ENCODE data around the gene EMP2. TPM values are rescaled to one million over a fixed set of nuclear protein-coding genes. Genes with fewer than 3 reads are reported as not detected.
"Not testable (repeated sequence)": the region's sequence is repeated elsewhere in the genome, so short reads cannot be mapped to it uniquely, and the experiment has no call there.

EMP2 gene
- total and polyA plus RNA-seq, 4 donors = 74.3 to 286 (median 117) TPM

GRCh38 chr16:10561001-10561400, 19.4 kb downstream of the EMP2 start:
- H3K4me3 ChIP-seq = no peak overlapping the region
- H3K36me3 ChIP-seq (ENCODE audit: control insufficient read depth in 4 of 4, insufficient read depth in 4 of 4, low read length in 4 of 4) = no peaks in the 10 kb centered on the region
- WGBS, 2 donors = 38 to 58% methylated on average over 3 of the region's 3 CpGs
- no peak for ATAC-seq (ENCODE audit: insufficient read depth, low FRiP score)
- peak overlapping the region; percentile 13 to 52 for H3K27ac ChIP-seq (ENCODE audit: low read depth in 1 of 2, low read length in 1 of 2)
- no peak for DNase-seq
- H3K4me1 ChIP-seq (ENCODE audit: control insufficient read depth in 5 of 5, insufficient read depth in 5 of 5, low read length in 5 of 5) = peaks cover 0 to 37% (median 10%) of the 10 kb centered on the region in 5 donors
- no peak overlapping the region for H3K9ac ChIP-seq (ENCODE audit: insufficient read depth in 1 of 2, low read length in 2 of 2)
- TF ChIP-seq, protein P1, sequence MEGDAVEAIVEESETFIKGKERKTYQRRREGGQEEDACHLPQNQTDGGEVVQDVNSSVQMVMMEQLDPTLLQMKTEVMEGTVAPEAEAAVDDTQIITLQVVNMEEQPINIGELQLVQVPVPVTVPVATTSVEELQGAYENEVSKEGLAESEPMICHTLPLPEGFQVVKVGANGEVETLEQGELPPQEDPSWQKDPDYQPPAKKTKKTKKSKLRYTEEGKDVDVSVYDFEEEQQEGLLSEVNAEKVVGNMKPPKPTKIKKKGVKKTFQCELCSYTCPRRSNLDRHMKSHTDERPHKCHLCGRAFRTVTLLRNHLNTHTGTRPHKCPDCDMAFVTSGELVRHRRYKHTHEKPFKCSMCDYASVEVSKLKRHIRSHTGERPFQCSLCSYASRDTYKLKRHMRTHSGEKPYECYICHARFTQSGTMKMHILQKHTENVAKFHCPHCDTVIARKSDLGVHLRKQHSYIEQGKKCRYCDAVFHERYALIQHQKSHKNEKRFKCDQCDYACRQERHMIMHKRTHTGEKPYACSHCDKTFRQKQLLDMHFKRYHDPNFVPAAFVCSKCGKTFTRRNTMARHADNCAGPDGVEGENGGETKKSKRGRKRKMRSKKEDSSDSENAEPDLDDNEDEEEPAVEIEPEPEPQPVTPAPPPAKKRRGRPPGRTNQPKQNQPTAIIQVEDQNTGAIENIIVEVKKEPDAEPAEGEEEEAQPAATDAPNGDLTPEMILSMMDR (IDR thresholded peaks at IDR 0.05; ENCODE audit: control extremely low read depth, extremely low read depth) = no peak
- peaks cover 0 to 5% (median 4%) of the 10 kb centered on the region in 4 donors for H3K9me3 ChIP-seq (ENCODE audit: control insufficient read depth in 4 of 4, insufficient read depth in 3 of 4, low read length in 3 of 4)
- no peaks in the 10 kb centered on the region for H3K27me3 ChIP-seq (ENCODE audit: control insufficient read depth in 3 of 3, insufficient read depth in 3 of 3, low read length in 2 of 3)

DNA sequence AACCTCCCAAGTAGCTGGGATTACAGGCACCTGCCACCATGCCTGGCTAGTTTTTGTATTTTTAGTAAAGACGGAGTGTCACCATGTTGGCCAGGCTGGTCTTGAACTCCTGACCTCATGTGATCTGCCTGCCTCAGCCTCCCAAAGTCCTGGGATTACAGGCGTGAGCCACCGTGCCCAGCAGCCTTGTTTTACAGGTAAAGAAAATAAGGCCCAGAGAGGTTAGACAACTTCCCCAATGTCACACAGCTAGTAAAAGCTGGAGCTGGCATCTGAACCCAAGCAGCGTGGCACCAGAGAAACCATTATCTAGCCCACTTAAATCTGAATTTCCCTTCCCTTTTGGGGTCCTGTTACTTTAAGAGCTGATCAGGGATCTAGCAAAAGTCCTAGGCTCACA, 20.6 kb downstream of the EMP2 start:
- WGBS, 2 donors = 87 to 90% methylated on average over 4 of the region's 4 CpGs
- not testable (repeated sequence) for H3K36me3 ChIP-seq (ENCODE audit: control insufficient read depth in 4 of 4, insufficient read depth in 4 of 4, low read length in 4 of 4); H3K4me3 ChIP-seq; ATAC-seq (ENCODE audit: insufficient read depth, low FRiP score); H3K9ac ChIP-seq (ENCODE audit: insufficient read depth in 1 of 2, low read length in 2 of 2); DNase-seq; H3K27me3 ChIP-seq (ENCODE audit: control insufficient read depth in 3 of 3, insufficient read depth in 3 of 3, low read length in 2 of 3); H3K9me3 ChIP-seq (ENCODE audit: control insufficient read depth in 4 of 4, insufficient read depth in 3 of 4, low read length in 3 of 4)
- Histone ChIP-seq H3K4me1 (ENCODE audit: control insufficient read depth in 5 of 5, insufficient read depth in 5 of 5, low read length in 5 of 5) (peaks cover 0 to 33% (median 10%) of the 10 kb centered on the region in 5 donors), H3K27ac (ENCODE audit: low read depth in 1 of 2, low read length in 1 of 2) (peak overlapping the region; percentile 18 to 86)

DNA sequence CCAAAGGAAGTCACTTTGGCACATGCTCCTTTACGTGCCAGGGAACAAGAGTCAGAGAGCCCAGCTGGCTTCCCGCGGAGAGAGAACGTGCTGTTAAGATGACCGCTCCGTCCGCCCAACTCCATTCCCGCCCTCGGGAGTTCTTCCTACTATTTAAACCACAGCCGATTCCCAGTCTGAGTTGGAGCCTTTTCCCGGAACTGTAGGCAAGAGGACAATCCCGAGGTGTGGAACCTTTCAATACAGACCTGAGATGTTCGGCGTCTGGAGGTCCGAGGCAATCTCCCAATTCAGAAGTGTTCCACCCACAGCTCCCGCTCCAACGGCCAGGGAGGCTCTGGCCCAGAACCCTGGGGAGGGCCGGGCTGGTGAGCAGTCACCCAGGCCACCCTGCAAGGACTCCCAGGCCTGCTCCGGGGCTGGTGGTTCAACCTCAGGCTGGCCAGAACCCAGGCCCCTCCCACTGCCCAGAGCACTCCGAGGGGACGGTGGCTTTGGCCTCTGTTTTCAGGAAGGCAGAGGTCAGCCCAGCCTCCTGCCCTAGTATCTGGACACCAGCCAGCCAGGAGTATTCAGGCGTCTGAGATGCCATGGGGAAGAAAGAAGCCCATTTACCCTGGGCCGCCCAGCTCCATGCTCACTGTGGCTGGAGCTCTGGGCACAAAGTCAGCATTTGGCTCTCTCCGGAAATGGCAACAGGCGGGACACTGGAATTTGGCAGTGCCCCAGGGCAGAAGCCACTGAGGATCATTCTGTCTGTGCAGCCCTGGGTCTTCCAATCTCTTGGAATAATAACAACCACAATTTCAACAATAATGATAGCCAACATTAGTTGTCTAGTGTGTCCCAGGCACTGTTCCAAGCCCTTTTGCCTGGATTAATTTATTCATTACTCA, 21.4 kb downstream of the EMP2 start:
- ATAC-seq (ENCODE audit: insufficient read depth, low FRiP score) (peak; percentile 51), DNase-seq (peak in 2 of 3 donors; percentile 31 to 48)
- TF ChIP-seq, protein P1 (IDR thresholded peaks at IDR 0.05; ENCODE audit: control extremely low read depth, extremely low read depth) = no peak
- 39 to 64% methylated on average over 25 of the region's 25 CpGs for WGBS, 2 donors
- H3K9ac ChIP-seq (ENCODE audit: insufficient read depth in 1 of 2, low read length in 2 of 2) = no peak overlapping the region
- H3K4me3 ChIP-seq = no peak overlapping the region
- H3K9me3 ChIP-seq (ENCODE audit: control insufficient read depth in 4 of 4, insufficient read depth in 3 of 4, low read length in 3 of 4) = peaks cover 0 to 5% (median 2%) of the 10 kb centered on the region in 4 donors
- peaks cover 0 to 40% (median 10%) of the 10 kb centered on the region in 5 donors for H3K4me1 ChIP-seq (ENCODE audit: control insufficient read depth in 5 of 5, insufficient read depth in 5 of 5, low read length in 5 of 5)
- H3K36me3 ChIP-seq (ENCODE audit: control insufficient read depth in 4 of 4, insufficient read depth in 4 of 4, low read length in 4 of 4) = no peaks in the 10 kb centered on the region
- peak overlapping the region; percentile 86 to 94 for H3K27ac ChIP-seq (ENCODE audit: low read depth in 1 of 2, low read length in 1 of 2)
- H3K27me3 ChIP-seq (ENCODE audit: control insufficient read depth in 3 of 3, insufficient read depth in 3 of 3, low read length in 2 of 3) = no peaks in the 10 kb centered on the region

DNA sequence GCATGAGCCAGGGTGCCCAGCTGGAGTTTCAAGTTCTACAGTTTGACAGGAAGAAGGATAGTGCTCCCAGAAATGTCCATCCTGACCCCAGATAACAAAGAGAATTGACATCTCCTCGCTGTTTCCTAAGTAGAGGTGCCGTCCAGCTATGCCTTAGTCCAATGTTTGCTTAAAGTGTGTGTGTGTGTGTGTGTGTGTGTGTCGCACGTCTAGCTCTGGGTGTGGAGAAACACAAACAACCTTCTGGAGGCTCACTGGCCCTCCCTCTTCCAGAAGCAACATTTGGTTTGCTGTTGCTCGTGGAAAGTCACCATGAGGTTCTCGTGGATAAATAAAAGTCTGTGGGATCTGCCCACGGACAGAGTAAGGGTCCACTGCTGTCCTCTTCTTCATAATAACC, 22.1 kb downstream of the EMP2 start:
- H3K9me3 ChIP-seq (ENCODE audit: control insufficient read depth in 4 of 4, insufficient read depth in 3 of 4, low read length in 3 of 4) = peaks cover 0 to 5% (median 1%) of the 10 kb centered on the region in 4 donors
- no peaks in the 10 kb centered on the region for H3K27me3 ChIP-seq (ENCODE audit: control insufficient read depth in 3 of 3, insufficient read depth in 3 of 3, low read length in 2 of 3)
- H3K9ac ChIP-seq (ENCODE audit: insufficient read depth in 1 of 2, low read length in 2 of 2) = no peak overlapping the region
- no peaks in the 10 kb centered on the region for H3K36me3 ChIP-seq (ENCODE audit: control insufficient read depth in 4 of 4, insufficient read depth in 4 of 4, low read length in 4 of 4)
- H3K4me1 ChIP-seq (ENCODE audit: control insufficient read depth in 5 of 5, insufficient read depth in 5 of 5, low read length in 5 of 5) = peaks cover 0 to 39% (median 10%) of the 10 kb centered on the region in 5 donors
- H3K4me3 ChIP-seq = no peak overlapping the region
- ATAC-seq (ENCODE audit: insufficient read depth, low FRiP score) (no peak), DNase-seq (no peak)
- TF ChIP-seq, protein P1 (IDR thresholded peaks at IDR 0.05; ENCODE audit: control extremely low read depth, extremely low read depth) = no peak
- H3K27ac ChIP-seq (ENCODE audit: low read depth in 1 of 2, low read length in 1 of 2) = peak overlapping the region; percentile 86 to 94
- 41 to 67% methylated on average over 7 of the region's 7 CpGs for WGBS, 2 donors
